NCI-H345 treated with DMSO at 0.1 percent for 48 hours (cell line): ENCODE data around the gene KCNK6.
"Not testable (repeated sequence)": the region's sequence is repeated elsewhere in the genome, so short reads cannot be mapped to it uniquely, and the experiment has no call there.

Experiments
- DNase-seq: peaks from one replicate; lab custom pipeline; 2025; ENCODE audit not compliant: unreplicated experiment; lab: John Stamatoyannopoulos, UW

KCNK6 gene

GRCh38 chr19:38321646-38322196 lies 2.1 kb downstream of the KCNK6 start:
- no peak for DNase-seq

- DNase-seq, result no peak
These were observed 3.6 kb downstream of the KCNK6 start for GRCh38 chr19:38323291-38323690.

GRCh38 chr19:38324431-38324830 lies 4.8 kb downstream of the KCNK6 start:
- no peak for DNase-seq

- no peak for DNase-seq
These were observed 6.9 kb downstream of the KCNK6 start for GRCh38 chr19:38326591-38326990.

GRCh38 chr19:38329651-38330050 lies 10.0 kb downstream of the KCNK6 start:
- no peak for DNase-seq

- DNase-seq, result no peak
These were observed 12.1 kb downstream of the KCNK6 start for GRCh38 chr19:38331728-38332127.

GRCh38 chr19:38333245-38333644 lies 13.6 kb downstream of the KCNK6 start:
- DNase-seq, result no peak

- DNase-seq, result peak; percentile 99
These were observed 16.4 kb downstream of the KCNK6 start for GRCh38 chr19:38335949-38336637.

- DNase-seq, result peak; percentile 100
These were observed 17.2 kb downstream of the KCNK6 start for GRCh38 chr19:38336638-38337359.

GRCh38 chr19:38337360-38337653 lies 17.7 kb downstream of the KCNK6 start:
- DNase-seq, result no peak

- DNase-seq, result not testable (repeated sequence)
These were observed 19.4 kb downstream of the KCNK6 start for GRCh38 chr19:38339011-38339410.

- no peak for DNase-seq
These were observed 21.3 kb downstream of the KCNK6 start for GRCh38 chr19:38340927-38341326.

GRCh38 chr19:38346837-38347236 lies 27.2 kb downstream of the KCNK6 start:
- DNase-seq, result no peak

- DNase-seq, result no peak
These were observed 31.2 kb downstream of the KCNK6 start for GRCh38 chr19:38350883-38351282.

GRCh38 chr19:38351865-38352395 lies 32.3 kb downstream of the KCNK6 start:
- DNase-seq, result no peak

GRCh38 chr19:38352611-38353010 lies 33.0 kb downstream of the KCNK6 start:
- DNase-seq, result no peak

GRCh38 chr19:38355728-38356725 lies 36.4 kb downstream of the KCNK6 start:
- DNase-seq, result no peak

- DNase-seq, result no peak
These were observed 38.4 kb downstream of the KCNK6 start for GRCh38 chr19:38358071-38358470.

GRCh38 chr19:38359242-38360021 lies 39.8 kb downstream of the KCNK6 start:
- no peak for DNase-seq

- DNase-seq, result peak; percentile 2
These were observed 40.7 kb downstream of the KCNK6 start for GRCh38 chr19:38360351-38360750.
